ENCODE results near the gene AK2.
A peak's percentile ranks its signal among the peaks of the same experiment; 100 is the strongest.
"Not testable (repeated sequence)": the region's sequence is repeated elsewhere in the genome, so short reads cannot be mapped to it uniquely, and the experiment has no call there.

The AK2 gene

DNA sequence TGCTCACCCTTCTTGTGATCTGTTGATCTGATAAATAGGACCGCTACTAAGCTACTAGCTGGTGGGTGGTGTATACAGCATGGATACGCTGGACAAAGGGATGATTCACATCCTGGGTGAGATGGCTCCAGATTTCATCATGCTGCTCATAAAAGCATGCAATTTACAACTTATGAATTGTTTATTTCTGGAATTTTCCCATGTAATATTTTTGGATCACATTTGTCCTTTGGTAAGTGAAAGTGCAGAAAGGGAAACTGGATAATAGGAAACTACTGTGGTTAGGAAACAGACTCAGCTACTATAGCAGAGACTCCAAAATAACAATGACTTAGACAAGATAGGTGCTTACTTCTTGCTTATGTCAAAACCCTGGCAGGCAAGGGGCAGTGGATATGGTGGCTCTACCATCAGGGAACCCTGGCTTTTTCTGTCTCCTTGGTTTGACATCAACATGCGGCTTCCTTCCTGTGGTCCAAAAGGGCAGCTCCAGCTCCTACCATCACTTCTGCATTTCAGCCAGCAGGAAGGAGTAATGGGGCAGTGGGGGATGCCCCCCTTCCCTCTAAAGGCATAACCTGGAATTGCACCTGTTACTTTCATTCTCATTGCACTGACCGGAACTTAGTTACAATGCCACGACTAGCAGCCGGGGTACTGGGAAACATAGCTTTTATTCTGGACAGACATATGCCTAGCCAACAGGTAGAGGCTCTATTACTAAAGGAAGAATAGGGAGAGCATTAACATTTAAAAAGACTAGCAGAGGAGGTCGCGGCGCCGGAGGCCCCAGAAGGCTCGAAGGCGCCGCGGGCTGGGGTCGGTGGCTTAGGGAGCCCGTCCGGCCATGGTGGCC, 13.8 kb upstream of the AK2 start:
- DNase-seq = no peak

DNA sequence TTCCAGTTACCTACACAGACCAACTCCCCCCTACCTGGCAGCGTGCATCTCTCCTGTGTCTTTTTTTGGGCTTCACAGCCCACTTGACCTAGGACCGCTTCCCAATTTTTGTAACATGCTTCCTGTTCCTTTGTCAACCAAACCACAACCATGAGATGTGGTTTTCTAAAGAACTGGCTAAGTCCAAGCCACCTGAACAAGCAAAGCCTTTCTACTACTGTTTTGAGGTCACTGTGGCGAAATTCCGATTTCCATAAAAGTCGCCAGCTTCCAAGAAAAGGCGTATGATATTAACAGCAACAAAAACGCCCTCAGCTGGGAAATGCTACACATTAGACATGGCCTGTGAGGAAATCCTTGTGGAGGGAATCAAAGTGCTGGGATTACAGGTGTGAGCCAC, 12.7 kb upstream of the AK2 start:
- DNase-seq = no peak

- no peak for DNase-seq
These were observed 11.7 kb upstream of the AK2 start for GRCh38 chr1:33048426-33048825.

GRCh38 chr1:33047839-33048305, 11.2 kb upstream of the AK2 start:
- DNase-seq = no peak

DNA sequence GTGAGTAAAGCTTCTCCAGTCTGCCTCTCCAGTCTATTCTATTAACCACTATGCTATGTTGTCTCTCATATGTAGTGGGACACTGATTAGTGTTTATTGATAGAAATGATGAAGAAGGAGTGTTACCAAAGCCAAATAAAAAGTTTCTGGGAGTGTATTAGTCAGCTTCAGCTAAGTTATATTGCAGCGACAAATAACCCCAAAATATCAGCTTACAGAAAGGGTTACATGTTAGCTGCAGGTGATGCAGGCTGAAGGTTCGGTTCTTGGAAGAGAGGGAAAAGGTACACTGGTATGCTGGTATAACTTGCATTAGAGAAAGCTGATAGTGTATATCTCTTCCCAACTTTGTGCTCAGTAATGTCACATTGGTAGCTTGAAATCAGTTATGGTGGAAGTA, 10.6 kb upstream of the AK2 start:
- no peak for DNase-seq

DNA sequence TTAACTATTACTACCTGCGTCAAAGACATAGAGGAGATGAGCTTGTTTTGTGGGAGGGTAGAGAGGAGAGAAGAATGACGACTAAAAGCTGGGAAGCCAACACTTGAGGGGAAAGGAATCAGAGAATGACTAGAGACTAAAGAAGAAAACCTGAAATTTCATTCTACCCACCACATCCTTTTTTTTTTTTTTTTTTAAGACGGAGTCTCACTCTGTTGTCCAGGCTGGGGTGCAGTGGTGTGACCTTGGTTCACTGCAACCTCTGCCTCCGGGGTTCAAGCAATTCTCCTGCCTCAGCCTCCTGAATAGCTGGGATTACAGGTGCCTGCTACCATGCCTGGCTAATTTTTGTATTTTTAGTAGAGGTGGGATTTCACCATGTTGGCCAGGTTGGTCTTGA, 9.6 kb upstream of the AK2 start:
- not testable (repeated sequence) for DNase-seq

DNA sequence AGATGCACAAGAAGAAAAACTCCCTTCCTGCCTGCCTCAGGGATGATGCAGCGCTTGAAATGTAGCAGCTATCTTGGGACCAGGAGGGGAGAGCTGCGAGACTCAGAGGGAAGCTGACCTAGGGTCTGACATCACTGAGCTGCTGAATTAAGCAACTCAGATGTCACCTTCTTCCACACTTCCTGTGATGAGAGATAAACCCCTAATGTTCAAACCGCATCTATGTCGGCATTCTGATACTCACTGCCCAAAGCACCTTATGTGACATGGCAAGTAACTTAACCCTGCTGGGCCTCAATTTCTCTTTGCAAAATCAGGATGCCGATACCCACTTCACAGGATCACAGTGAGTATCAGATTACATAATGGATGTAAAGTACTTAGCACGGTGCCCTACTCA, 9.1 kb upstream of the AK2 start:
- DNase-seq = peak; percentile 43

DNA sequence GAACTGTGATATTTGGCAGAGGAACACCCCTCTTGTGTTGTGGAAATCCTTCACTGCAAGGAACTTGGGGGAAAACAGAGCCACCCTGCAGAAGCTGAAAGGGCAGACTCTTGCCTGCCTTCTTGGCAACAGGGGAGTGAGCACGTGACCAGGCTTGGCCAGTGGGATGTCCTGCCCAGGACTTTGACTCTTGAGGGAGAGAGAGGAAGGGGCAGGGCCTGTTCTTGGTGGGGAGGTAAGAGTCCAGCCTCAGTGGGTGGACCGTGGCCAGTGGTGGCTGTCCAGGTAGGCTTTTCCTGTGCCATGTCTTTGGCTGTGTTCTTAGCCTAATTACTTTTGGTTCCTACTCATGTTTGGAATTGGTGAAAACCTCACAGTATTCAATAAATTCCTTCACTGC, 8.6 kb upstream of the AK2 start:
- DNase-seq = no peak

DNA sequence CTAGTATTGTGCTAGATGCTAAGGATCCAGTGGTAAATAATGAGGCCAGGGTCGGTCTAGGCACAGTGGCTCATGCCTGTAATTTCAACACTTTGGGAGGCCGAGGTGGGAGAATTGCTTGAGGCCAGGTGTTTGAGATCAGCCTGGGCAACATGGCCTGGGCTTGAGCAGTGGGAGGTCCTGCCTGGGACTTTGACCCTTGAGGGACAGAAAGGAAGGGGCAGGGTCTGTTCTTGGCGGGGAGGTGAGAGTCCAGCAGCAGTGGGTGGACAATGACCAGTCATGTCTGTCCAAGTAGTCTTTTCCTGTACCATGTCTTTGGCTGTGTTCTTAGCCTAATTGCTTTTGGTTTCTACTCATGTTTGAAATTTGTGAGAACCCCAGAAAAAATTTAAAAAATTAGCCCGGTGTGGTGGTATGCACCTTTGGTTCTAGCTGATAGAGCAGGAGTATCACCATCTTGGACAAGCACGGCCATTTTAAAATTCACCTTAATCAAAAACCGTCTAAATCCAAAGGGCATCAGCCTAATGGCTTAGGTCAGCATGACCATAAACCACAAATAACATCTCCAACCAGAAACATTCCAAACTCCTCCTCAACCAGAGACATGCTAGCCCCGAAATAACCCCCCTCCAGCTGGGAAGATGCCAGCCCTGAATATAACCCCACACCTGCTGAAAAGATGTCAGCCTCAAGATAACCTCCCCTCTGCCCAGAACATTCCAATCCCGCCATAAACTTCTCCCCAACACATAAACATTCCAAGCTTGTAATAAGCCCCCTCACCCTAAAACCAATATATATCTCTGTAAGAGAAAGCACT, 6.8 kb upstream of the AK2 start:
- DNase-seq = no peak

DNA sequence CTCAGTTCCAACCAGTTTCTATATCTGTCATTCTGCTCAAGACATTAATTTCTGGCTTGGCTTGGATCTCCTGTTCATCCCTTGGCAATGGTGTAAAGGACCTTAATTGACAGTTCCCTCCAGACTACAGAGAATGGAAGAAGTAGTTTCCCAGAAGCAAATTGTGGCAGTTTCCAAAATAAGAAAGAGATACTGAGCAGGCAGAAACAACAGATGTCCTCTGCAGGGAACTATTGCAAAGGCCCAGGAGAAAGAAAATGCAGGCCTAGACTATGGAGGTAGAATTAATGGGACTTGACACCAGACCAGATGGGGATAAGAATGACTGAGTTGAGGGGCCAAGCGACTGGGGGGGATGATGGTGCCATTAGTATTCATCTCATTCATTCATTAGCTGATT, 6.1 kb upstream of the AK2 start:
- no peak for DNase-seq

DNA sequence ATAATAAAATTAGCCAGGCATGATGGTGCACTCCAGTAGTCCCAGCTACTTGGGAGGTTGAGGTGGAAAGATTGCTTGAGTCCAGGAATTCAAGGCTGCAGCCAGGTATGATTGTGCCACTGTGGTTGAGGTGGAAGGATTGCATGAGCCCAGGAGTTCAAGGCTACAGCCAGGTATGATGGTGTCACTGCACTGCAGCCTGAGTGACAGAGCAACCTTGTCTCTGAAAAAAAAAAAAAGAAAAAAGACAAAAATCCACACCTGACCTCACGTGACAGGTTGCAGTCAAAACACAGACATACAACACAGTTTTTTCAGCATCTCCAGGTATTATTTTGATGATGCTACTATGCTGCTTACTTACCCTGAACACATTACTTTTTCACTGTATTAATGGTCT, 4.3 kb upstream of the AK2 start:
- DNase-seq = no peak

- no peak for DNase-seq
These were observed 3.2 kb upstream of the AK2 start for GRCh38 chr1:33039840-33040239.

DNA sequence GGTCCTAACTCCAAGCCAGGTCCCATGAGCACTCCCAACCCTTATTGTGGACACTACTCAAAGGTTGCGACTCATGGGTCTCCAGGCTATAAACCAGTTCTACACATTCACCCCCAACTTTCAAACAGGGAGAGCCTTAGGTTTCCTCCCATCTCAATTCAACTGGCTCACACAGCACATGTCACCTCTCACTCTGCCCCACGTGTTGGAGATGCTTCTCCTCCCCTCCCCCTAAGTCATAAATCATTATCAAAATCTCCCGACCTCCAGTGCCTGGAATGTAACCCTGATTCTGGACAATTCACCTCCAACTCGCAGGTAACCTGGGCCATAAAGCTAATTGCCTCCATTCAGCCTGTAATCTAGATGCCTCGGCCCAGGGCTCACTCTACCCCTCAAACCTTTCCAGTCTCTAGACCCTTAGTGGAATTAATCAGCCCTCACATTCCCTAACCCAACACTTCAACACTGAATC, 595 bp downstream of the AK2 start:
- no peak for DNase-seq

DNA sequence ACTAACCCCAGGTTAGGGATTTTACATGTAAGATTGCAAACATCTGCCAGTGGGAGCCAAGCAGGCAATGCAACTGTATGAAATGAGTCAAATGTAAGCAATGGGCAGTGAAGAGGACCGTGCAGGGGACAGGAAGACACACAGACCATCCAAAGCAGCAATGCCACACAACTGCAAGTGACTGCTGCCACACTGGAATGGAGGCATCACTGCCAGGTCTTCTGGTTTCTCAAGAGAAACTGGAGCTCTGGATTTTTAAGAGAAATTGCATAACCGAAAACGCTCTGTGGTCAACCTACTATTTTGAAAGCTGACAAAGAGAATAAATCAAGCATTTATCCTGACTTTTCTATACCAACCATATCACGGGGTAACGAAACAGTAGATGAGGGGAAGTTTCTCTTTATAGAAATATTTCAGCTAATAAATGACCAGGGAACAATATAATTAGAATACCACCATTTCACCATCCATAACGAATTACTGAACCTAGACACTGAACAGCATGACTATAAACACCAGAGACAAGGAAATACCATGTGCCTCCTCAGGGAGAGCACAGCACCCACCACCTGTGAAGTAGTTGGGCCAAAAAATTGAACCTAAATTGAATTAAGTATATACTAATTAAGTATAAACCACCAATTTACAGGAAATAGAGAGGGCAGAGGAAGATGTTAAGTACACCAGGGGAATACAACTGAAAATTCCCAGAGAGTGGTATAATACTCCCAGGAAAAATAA, 4.4 kb downstream of the AK2 start:
- no peak for DNase-seq

DNA sequence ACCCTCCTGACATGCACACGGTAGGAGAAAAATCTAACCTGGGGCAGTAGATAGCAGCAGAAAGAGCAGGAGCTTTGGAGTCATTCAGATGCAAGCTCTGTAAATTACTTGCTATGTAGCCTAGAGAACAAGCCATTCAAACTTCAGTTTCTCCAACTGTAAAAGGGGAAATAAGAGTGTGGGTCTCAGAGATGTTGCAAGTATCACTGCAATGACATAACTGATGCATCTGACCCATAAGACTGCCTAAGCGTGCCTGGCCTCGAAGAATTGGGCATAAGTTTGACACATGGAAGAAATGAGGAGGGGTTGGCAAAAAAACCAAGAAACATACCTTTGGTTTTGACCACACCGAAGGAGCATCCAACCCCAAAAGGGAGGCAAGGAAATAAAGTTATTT, 5.2 kb downstream of the AK2 start:
- no peak for DNase-seq

- no peak for DNase-seq
These were observed 6.1 kb downstream of the AK2 start for GRCh38 chr1:33030575-33030974.

- DNase-seq = no peak
These were observed 6.8 kb downstream of the AK2 start for GRCh38 chr1:33029921-33030320.

GRCh38 chr1:33029209-33029608, 7.5 kb downstream of the AK2 start:
- DNase-seq = no peak

DNA sequence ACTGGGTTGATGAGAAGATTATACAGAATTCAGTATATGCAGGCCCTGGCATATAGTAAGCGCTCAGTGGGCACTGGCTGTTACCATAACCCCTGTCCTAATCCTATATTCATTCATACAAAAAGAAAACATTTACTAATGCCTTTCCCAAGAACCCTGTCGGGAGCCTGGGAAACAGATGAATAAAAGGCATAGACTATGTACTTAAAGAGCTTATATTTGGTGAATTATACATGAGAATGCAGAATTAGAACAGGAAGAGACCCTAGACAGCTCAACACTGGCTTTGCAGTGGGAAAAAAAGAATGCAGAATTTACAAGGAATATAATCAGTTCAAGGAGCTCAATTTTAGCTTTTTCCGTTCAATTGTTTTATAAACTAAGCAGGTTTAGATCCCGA, 10.9 kb downstream of the AK2 start:
- DNase-seq = no peak

- DNase-seq = no peak
These were observed 11.5 kb downstream of the AK2 start for GRCh38 chr1:33025180-33025569.

DNA sequence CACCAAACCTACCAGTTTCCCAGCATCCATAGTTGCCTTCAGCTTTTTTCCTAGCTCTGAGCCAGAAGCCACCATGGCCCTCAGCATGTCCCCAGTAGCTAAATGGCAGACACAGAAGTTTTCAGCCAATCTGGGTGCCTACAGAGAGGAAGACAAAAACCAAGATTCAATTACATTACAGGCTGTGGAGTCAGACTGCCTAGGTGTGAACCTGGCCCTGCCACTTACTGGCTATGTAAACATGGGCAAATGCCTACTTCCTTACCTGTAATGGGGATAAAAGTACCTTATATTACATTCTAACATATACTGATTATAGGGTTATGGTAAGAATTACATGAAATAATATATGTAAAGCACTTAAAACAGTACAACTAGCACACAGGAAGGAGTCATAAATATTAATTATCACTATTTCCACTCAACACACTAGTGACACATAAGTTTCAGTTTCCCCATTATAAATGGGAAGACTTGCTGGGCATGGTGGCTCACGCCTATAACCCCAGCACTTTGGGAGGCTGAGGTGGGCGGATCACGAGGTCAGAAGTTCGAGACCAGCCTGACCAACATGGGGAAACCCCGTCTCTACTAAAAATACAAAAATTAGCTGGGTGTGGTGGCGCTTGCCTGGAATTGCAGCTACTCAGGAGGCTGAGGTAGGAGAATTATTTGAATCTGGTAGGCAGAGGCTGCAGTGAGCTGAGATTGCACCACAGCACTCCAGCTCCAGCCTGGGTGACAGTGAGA, 12.1 kb downstream of the AK2 start:
- DNase-seq = not testable (repeated sequence)

DNA sequence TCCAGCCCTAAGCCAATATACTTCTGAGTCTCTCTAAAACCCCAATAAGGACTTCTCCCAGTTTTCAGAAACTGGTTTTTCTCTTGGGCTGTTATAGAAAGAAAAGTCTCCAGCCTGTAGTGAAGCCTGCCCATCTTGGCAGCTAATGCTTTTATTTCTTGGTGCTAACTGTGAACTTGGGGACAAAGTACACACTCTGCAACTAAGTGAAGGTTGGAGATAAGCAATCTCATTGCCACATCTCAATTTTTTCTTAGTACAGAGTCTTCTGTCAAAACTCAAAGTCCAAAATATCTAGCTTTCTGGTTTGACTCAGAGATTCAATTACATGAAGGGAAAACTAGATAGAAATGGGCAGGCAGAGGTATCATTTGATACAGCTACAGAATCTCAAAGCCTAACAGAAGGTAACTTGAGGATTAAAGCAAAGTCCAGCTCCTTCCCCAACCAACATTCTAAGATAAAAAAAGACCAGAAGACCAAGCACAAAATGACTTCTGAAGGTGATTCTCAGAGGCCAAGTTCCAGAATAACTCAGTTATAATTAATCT, 14.0 kb downstream of the AK2 start:
- DNase-seq = no peak

Data from central memory CD4-positive, alpha-beta T cell (primary cell).